ENCODE data around the gene HMGCS2.

DNA sequence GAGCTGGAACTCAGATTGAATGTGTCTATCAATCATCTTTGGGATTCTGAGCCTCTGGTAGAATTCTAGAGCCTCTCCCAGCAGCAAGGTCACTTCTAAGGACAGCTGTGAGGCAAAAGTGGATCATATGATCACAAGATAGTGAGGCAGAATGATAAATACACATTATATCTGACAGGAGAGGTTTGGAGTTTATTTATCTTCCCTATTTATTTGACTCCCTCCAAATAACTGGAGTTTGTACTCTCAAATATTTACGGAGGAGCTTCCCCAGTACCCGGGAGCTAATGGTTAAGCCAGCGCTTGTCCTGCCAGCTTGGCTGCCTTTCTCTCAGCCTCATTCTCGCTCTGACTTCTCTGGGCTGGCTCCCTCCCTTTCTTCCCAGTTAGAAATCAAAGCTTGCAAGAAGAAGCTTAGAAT is 2.3 kb downstream of the HMGCS2 start:
- TF ChIP-seq, protein P1, sequence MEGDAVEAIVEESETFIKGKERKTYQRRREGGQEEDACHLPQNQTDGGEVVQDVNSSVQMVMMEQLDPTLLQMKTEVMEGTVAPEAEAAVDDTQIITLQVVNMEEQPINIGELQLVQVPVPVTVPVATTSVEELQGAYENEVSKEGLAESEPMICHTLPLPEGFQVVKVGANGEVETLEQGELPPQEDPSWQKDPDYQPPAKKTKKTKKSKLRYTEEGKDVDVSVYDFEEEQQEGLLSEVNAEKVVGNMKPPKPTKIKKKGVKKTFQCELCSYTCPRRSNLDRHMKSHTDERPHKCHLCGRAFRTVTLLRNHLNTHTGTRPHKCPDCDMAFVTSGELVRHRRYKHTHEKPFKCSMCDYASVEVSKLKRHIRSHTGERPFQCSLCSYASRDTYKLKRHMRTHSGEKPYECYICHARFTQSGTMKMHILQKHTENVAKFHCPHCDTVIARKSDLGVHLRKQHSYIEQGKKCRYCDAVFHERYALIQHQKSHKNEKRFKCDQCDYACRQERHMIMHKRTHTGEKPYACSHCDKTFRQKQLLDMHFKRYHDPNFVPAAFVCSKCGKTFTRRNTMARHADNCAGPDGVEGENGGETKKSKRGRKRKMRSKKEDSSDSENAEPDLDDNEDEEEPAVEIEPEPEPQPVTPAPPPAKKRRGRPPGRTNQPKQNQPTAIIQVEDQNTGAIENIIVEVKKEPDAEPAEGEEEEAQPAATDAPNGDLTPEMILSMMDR (IDR thresholded peaks at IDR 0.05 in 8 of 11, conservative IDR thresholded peaks at IDR 0.05 in 3 of 11), result no peak
- no peak for TF ChIP-seq POLR2A (IDR thresholded peaks at IDR 0.05)

Measured in spleen (tissue), 7 donors.